Ovary (tissue), 9 donors: ENCODE measurements around the gene RRP1B. TPM values are rescaled to one million over a fixed set of nuclear protein-coding genes. Genes with fewer than 3 reads are reported as not detected.

Source experiments
- DNase-seq, 5 donors: peaks; one replicate each; pipeline ENCODE4 v3.0.0-alpha.2; 2019 to 2020
- H3K27ac ChIP-seq, 2 donors: fragments of 200-600 bp; one replicate each; pipeline versions ENCODE4 v1.5.1 to v1.8.0; 2019 to 2022
- H3K27me3 ChIP-seq: fragments of 200-600 bp; one replicate; pipeline ENCODE4 v1.8.0; 2022
- H3K36me3 ChIP-seq: fragments of 200-600 bp; sonication (generic); one replicate; pipeline ENCODE4 v1.5.1; 2019
- H3K4me1 ChIP-seq: one replicate; pipeline ENCODE4 v1.8.1; 2013; ENCODE audit warnings: mild to moderate bottlenecking, moderate library complexity; ENCODE audit not compliant: insufficient read depth
- H3K4me3 ChIP-seq: fragments of 200-600 bp; sonication (generic); one replicate; pipeline ENCODE4 v1.5.1; 2017
- H3K9me3 ChIP-seq, 2 donors: fragments of 200-600 bp in 1 of 2; sonication (generic) in 1 of 2; one replicate each; pipeline versions ENCODE4 v1.5.1 to v1.8.1; 2013 to 2019; ENCODE audit warnings: mild to moderate bottlenecking in 1 of 2, moderate library complexity in 1 of 2
- CTCF ChIP-seq, 3 donors: fragments of 450-650 bp in 2 of 3; fragments of 200-600 bp in 1 of 3; IDR thresholded peaks; one replicate each; pipeline versions ENCODE4 v1.5.1 to v1.8.0; 2016 to 2022; ENCODE audit warnings: antibody characterized with exemption in 3 of 3, mild to moderate bottlenecking in 1 of 3
- EP300 ChIP-seq: sonication (generic); formaldehyde crosslinking; IDR thresholded peaks from one replicate; pipeline ENCODE4 v1.6.1; 2017; ENCODE audit warnings: antibody characterized with exemption
- POLR2A ChIP-seq: fragments of 450-650 bp; IDR thresholded peaks from one replicate; pipeline ENCODE4 v1.6.1; 2017; ENCODE audit warnings: antibody characterized with exemption, mild to moderate bottlenecking, moderate library complexity
- WGBS, 3 donors: extraction: QIAGEN DNeasy Blood & Tissue Kit in 1 of 3; methylation state at CpG; one replicate each; pipeline versions ENCODE4 v1.1.5 to v1.1.7; 2013 to 2017; 5-methylcytosine and 5-hydroxymethylcytosine counted together
- intact Hi-C, 4 donors: fragments of 100-400 bp; cut with DNase I; formaldehyde crosslinking; loops; one replicate each; pipeline versions ENCODE4 v1.11.0 to v1.15.1; 2022 to 2023
- polyA plus RNA-seq, 2 donors: library from polyadenylated mRNA; stranded (reverse); fragments of 200-250 nt in 1 of 2; fragments of 350-450 nt in 1 of 2; fragmentation: Illumina TruSeq in 1 of 2; extraction: RNeasy Lipid Tissue Mini Kit (QIAGEN cat#74804) in 1 of 2; gene quantifications; one replicate each; pipeline ENCODE4 v1.2.3, GENCODE V29; 2013 to 2014
- total RNA-seq, 7 donors: library from RNA; depleted of rRNA in 2 of 7; stranded (reverse); fragments of >200 nt in 2 of 7; fragmentation: NEBNext Ultra II Directional in 3 of 7; extraction: Animal tissue kit (Norgen Biotek cat#: 25700) in 3 of 7; gene quantifications; one replicate each; pipeline versions ENCODE4 v1.1.0 to v1.2.4, GENCODE V29; 2016 to 2023
- donor health status: DM: no; HTN: no; CAD: no; lungs with moderate emphysema.
- donor health status: DM: no; HTN: no; CAD: no.
- donor health status: Bipolar disorder and iron deficiency.
- donor health status: DM: yes; HTN: yes; CAD: no.
- donor health status: DM: no; HTN: no; CAD: no.
- donor health status: DM: yes; HTN: yes; CAD: no.

RRP1B gene
- total and polyA plus RNA-seq, 9 donors = 11.3 to 31.8 (median 28.4) TPM

DNA sequence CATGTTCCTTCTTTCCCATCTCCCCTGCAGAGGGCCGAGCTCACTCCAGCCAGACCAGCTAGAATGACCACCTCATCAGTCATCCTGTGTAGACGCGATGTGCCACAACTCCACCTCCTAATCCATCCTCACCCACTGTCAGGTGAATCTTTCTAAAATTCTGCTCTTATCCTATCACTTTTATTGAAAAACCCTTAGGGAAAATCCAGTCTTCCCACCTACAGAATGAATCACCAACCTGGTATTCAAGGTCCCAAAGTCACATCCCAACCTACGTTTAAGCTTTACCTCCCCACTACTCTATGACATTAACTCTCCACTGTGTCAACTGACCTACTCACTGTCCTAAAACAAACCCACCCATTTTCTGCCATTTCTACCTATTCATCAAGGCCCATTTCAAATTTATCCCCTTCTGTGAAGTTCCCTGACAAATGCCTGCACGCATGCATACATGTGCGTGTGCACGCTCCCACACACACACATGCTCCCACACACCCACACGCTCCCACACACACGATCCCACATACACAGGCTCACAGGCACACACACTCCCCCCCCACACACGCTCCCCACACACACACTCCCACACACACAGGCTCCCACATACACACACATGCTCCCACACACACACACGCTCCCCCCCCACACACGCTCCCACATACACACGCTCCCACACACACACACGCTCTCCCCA is 27.8 kb upstream of the RRP1B start:
- intact Hi-C loops = no loop called here
- Histone ChIP-seq H3K4me3 (no peak overlapping the region), H3K4me1 (no peaks in the 10 kb centered on the region), H3K9me3 (no peaks in the 10 kb centered on the region), H3K36me3 (no peaks in the 10 kb centered on the region), H3K27me3 (no peaks in the 10 kb centered on the region), H3K27ac (no peak overlapping the region)
- WGBS, 3 donors = 84 to 93% (median 87%) methylated on average over 14 of the region's 14 CpGs
- no peak for DNase-seq
- TF ChIP-seq POLR2A (no peak), CTCF (IDR thresholded peaks at IDR 0.05) (no peak), EP300 (no peak)

GRCh38 chr21:43632373-43632905 is 26.9 kb upstream of the RRP1B start:
- no peak overlapping the region for H3K4me3 ChIP-seq
- no peak for DNase-seq
- intact Hi-C loops = no loop called here
- WGBS, 3 donors = 59 to 79% (median 76%) methylated on average over 5 of the region's 5 CpGs
- no peaks in the 10 kb centered on the region for H3K9me3 ChIP-seq
- no peak overlapping the region for H3K27ac ChIP-seq
- TF ChIP-seq POLR2A (no peak), CTCF (IDR thresholded peaks at IDR 0.05) (no peak), EP300 (no peak)
- H3K4me1 ChIP-seq = no peaks in the 10 kb centered on the region
- no peaks in the 10 kb centered on the region for H3K36me3 ChIP-seq
- no peaks in the 10 kb centered on the region for H3K27me3 ChIP-seq

GRCh38 chr21:43634618-43635017 is 24.7 kb upstream of the RRP1B start:
- H3K4me3 ChIP-seq = no peak overlapping the region
- no peak for DNase-seq
- TF ChIP-seq CTCF (IDR thresholded peaks at IDR 0.05) = no peak
- no peak for TF ChIP-seq POLR2A
- TF ChIP-seq EP300 = no peak
- no peaks in the 10 kb centered on the region for H3K4me1 ChIP-seq
- no peak overlapping the region for H3K27ac ChIP-seq
- 83% methylated on average over 5 of the region's 5 CpGs for WGBS, 3 donors
- no peaks in the 10 kb centered on the region for H3K9me3 ChIP-seq
- H3K27me3 ChIP-seq = no peaks in the 10 kb centered on the region
- H3K36me3 ChIP-seq = no peaks in the 10 kb centered on the region
- intact Hi-C loops = no loop called here

DNA sequence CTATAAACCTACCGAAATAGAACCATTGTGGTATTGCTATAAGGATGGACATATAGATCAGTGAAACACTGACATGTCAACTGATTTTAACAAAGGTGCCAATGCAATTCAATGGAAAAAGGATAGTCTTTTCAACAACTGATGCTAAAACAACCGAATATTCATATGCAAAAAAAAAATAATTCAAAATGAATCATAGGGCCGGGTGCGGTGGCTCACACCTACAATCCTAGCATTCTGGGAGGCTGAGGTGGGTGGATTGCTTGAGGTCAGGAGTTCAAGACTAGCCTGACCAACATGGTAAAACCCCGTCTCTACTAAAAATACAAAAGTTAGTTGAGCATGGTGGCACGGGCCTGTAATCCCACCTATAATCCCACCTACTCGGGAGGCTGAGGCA is 23.9 kb upstream of the RRP1B start:
- no peaks in the 10 kb centered on the region for H3K9me3 ChIP-seq
- no peaks in the 10 kb centered on the region for H3K27me3 ChIP-seq
- intact Hi-C loops = no loop called here
- H3K36me3 ChIP-seq = no peaks in the 10 kb centered on the region
- H3K4me1 ChIP-seq = no peaks in the 10 kb centered on the region
- no peak for DNase-seq
- no peak overlapping the region for H3K4me3 ChIP-seq
- TF ChIP-seq EP300 (no peak), CTCF (IDR thresholded peaks at IDR 0.05) (no peak), POLR2A (no peak)
- no peak overlapping the region for H3K27ac ChIP-seq
- WGBS, 3 donors = 93 to 96% (median 94%) methylated on average over 7 of the region's 7 CpGs
